B cell (primary cell): ENCODE data around the gene CCDC141. TPM values are rescaled to one million over a fixed set of nuclear protein-coding genes. Genes with fewer than 3 reads are reported as not detected.

Source experiments
- ATAC-seq: fragments of 200-7000 bp; cut with Tn5 transposase; one replicate; pipeline ENCODE4 v1.10.0; 2021; ENCODE audit warnings: low read depth, mild to moderate bottlenecking, moderate number of reproducible peaks, moderate library complexity
- CTCF ChIA-PET: fragments of 350-600 bp; sonication (Branson Sonifier 250); formaldehyde crosslinking; loops from one replicate; lab custom pipeline; 2021; ENCODE audit warnings: antibody characterized with exemption, inconsistent platforms; lab: Charles Lee
- POLR2A ChIA-PET: fragments of 350-600 bp; sonication (Branson Sonifier 250); formaldehyde crosslinking; loops from one replicate; lab custom pipeline; 2021; ENCODE audit warnings: antibody characterized with exemption; lab: Charles Lee
- DNase-seq: peaks from one replicate; pipeline ENCODE4 v3.0.0; 2013
- H2AFZ ChIP-seq: 2 replicates; pipeline ENCODE4 v1.6.1; 2012; ENCODE audit warnings: mild to moderate bottlenecking, low read depth, low read length; ENCODE audit not compliant: insufficient read depth, poor library complexity, severe bottlenecking
- H3K27ac ChIP-seq, 2 donors: 1 replicate in 1 of 2; 2 replicates in 1 of 2; pipeline ENCODE4 v1.5.1; 2012 to 2013; ENCODE audit warnings: low read length in 2 of 2, mild to moderate bottlenecking in 2 of 2, moderate library complexity in 1 of 2
- H3K27me3 ChIP-seq, 4 experiments: fragments of 200-600 bp in 1 of 4; sonication (generic) in 1 of 4; replicated peaks in 1 of 4; 1 replicate in 2 of 4; 2 replicates in 2 of 4; pipeline versions ENCODE4 v1.6.1 to v1.7.0; 2013 to 2016; ENCODE audit warnings: low read length in 3 of 4, mild to moderate bottlenecking in 2 of 4, mixed read lengths in 1 of 4, moderate library complexity in 1 of 4; ENCODE audit not compliant: insufficient read depth in 4 of 4, control insufficient read depth in 3 of 4; ENCODE audit errors: control extremely low read depth in 1 of 4
- H3K36me3 ChIP-seq, 2 experiments: replicated peaks in 1 of 2; 1 replicate in 1 of 2; 2 replicates in 1 of 2; pipeline versions ENCODE4 v1.6.1 to v1.7.1; 2013; ENCODE audit warnings: low read length in 1 of 2; ENCODE audit not compliant: insufficient read depth in 2 of 2, control insufficient read depth in 1 of 2; ENCODE audit errors: control extremely low read depth in 1 of 2, extremely low read depth in 1 of 2
- H3K4me1 ChIP-seq, 2 donors: fragments of 200-600 bp in 1 of 2; sonication (generic) in 1 of 2; 1 replicate in 1 of 2; 2 replicates in 1 of 2; pipeline versions ENCODE4 v1.5.1 to v1.6.1; 2013 to 2017; ENCODE audit warnings: low read length in 2 of 2; ENCODE audit not compliant: control insufficient read depth in 2 of 2, insufficient read depth in 2 of 2
- H3K4me2 ChIP-seq: replicated peaks from 2 replicates; pipeline ENCODE3; 2012; ENCODE audit warnings: mild to moderate bottlenecking, low read depth, low read length; ENCODE audit not compliant: poor library complexity, severe bottlenecking
- H3K4me3 ChIP-seq, 5 experiments: fragments of 200-600 bp in 1 of 5; sonication (generic) in 1 of 5; 1 replicate in 3 of 5; 2 replicates in 2 of 5; pipeline versions ENCODE4 v1.5.1 to v1.7.0; 2011 to 2016; ENCODE audit warnings: low read length in 4 of 5, mild to moderate bottlenecking in 4 of 5, low read depth in 2 of 5, control low read depth in 1 of 5, moderate library complexity in 1 of 5; ENCODE audit not compliant: insufficient read depth in 1 of 5; ENCODE audit errors: control extremely low read depth in 1 of 5, extremely low read depth in 1 of 5
- H3K79me2 ChIP-seq: fragments of 200-600 bp; sonication (generic); one replicate; pipeline ENCODE4 v1.6.0; 2016; ENCODE audit warnings: low read length; ENCODE audit not compliant: control insufficient read depth, insufficient read depth
- H3K9ac ChIP-seq: fragments of 200-600 bp; sonication (generic); 2 replicates; pipeline ENCODE4 v1.6.1; 2017; ENCODE audit warnings: mild to moderate bottlenecking, low read length, moderate library complexity
- H3K9me3 ChIP-seq, 3 donors: one replicate each; pipeline versions ENCODE4 v1.6.1 to v1.7.1; 2013; ENCODE audit warnings: low read length in 2 of 3; ENCODE audit not compliant: control insufficient read depth in 2 of 3, insufficient read depth in 1 of 3; ENCODE audit errors: control extremely low read depth in 1 of 3
- H4K20me1 ChIP-seq: 2 replicates; pipeline ENCODE4 v1.6.0; 2012; ENCODE audit warnings: mild to moderate bottlenecking, low read length; ENCODE audit not compliant: insufficient read depth, control insufficient read depth, poor library complexity, severe bottlenecking
- H3K27ac Mint-ChIP-seq: one replicate; pipeline ENCODE4 v1.8.0; 2021; ENCODE audit warnings: mixed read lengths
- H3K27me3 Mint-ChIP-seq: one replicate; pipeline ENCODE4 v1.8.0; 2021; ENCODE audit warnings: mixed read lengths
- H3K4me1 Mint-ChIP-seq: one replicate; pipeline ENCODE4 v1.8.0; 2021; ENCODE audit warnings: mixed read lengths
- H3K4me3 Mint-ChIP-seq: one replicate; pipeline ENCODE4 v1.8.0; 2021; ENCODE audit warnings: mixed read lengths
- H3K9me3 Mint-ChIP-seq: one replicate; pipeline ENCODE4 v1.8.0; 2022; ENCODE audit warnings: mixed read lengths; ENCODE audit not compliant: insufficient read depth
- CTCF ChIP-seq: fragments of 200-600 bp; IDR thresholded peaks from one replicate; pipeline ENCODE4 v1.8.0; 2022; ENCODE audit warnings: antibody characterized with exemption, mild to moderate bottlenecking
- EZH2 ChIP-seq: IDR thresholded peaks from 2 replicates; pipeline ENCODE4 v1.6.1; 2012; ENCODE audit warnings: borderline replicate concordance, low read depth, mild to moderate bottlenecking, moderate library complexity, low read length; ENCODE audit not compliant: insufficient read depth, poor library complexity, severe bottlenecking
- WGBS: methylation state at CpG from one replicate; pipeline ENCODE4 v1.1.5; 2013; ENCODE audit warnings: missing lambda C conversion rate; ENCODE audit not compliant: insufficient coverage; 5-methylcytosine and 5-hydroxymethylcytosine counted together
- intact Hi-C: fragments of 100-400 bp; cut with micrococcal nuclease; formaldehyde crosslinking; loops from one replicate; pipeline ENCODE4 v1.10.0; 2022
- polyA plus RNA-seq: library from polyadenylated mRNA; depleted of rRNA; stranded (reverse); fragments of >200 nt; gene quantifications from 2 replicates; pipeline ENCODE4 v1.2.3, GENCODE V29; 2012
- total RNA-seq, 2 donors: library from RNA; stranded (reverse); fragments of 120-200 nt in 1 of 2; gene quantifications; 1 replicate in 1 of 2; 2 replicates in 1 of 2; pipeline versions ENCODE4 v1.2.3 to v1.2.4, GENCODE V29; 2013 to 2022

Gene CCDC141
- total and polyA plus RNA-seq, 2 donors (not counting 1 experiment from before 2014, with no cell fraction given) = 2.1 to 47.5 TPM

- ATAC-seq (no peak), DNase-seq (no peak)
- H3K27ac ChIP-seq = no peak overlapping the region
- no peak overlapping the region for H3K4me2 ChIP-seq
- H3K9ac ChIP-seq = no peak overlapping the region
- H3K36me3 ChIP-seq = no peaks in the 10 kb centered on the region
- POLR2A ChIA-PET = no interaction called here
- no peak overlapping the region for H2AFZ ChIP-seq
- H3K27me3 ChIP-seq = no peaks in the 10 kb centered on the region
- no peaks in the 10 kb centered on the region for H3K27me3 Mint-ChIP-seq
- CTCF ChIA-PET = no interaction called here
- H3K4me1 ChIP-seq = no peaks in the 10 kb centered on the region
- no peak overlapping the region for H3K27ac Mint-ChIP-seq
- TF ChIP-seq CTCF (no peak), EZH2 (no peak)
- peaks cover 11% of the 10 kb centered on the region for H3K9me3 Mint-ChIP-seq
- no peaks in the 10 kb centered on the region for H4K20me1 ChIP-seq
- H3K9me3 ChIP-seq = peaks cover 0 to 7% (median 3%) of the 10 kb centered on the region in 3 donors
- 79% methylated on average over 2 of the region's 2 CpGs for WGBS
- no peak overlapping the region for H3K4me3 ChIP-seq
- intact Hi-C loops = no loop called here
- no peak overlapping the region for H3K4me3 Mint-ChIP-seq
- H3K79me2 ChIP-seq = no peaks in the 10 kb centered on the region
- peaks cover 10% of the 10 kb centered on the region for H3K4me1 Mint-ChIP-seq
Observed at GRCh38 chr2:179082697-179083096, 32.8 kb upstream of the CCDC141 start.

- H3K4me1 Mint-ChIP-seq = peaks cover 10% of the 10 kb centered on the region
Observed at GRCh38 chr2:179081954-179082353, 32.0 kb upstream of the CCDC141 start.

More at GRCh38 chr2:179081954-179082353, 32.0 kb upstream of the CCDC141 start:
- Mint-ChIP-seq H3K27me3 (no peaks in the 10 kb centered on the region), H3K9me3 (peaks cover 16% of the 10 kb centered on the region), H3K27ac (no peak overlapping the region), H3K4me3 (no peak overlapping the region)
- TF ChIP-seq CTCF (no peak), EZH2 (no peak)
- Histone ChIP-seq H3K4me3 (no peak overlapping the region), H4K20me1 (no peaks in the 10 kb centered on the region), H3K27me3 (no peaks in the 10 kb centered on the region), H3K36me3 (no peaks in the 10 kb centered on the region), H3K9ac (no peak overlapping the region), H3K79me2 (no peaks in the 10 kb centered on the region), H3K27ac (no peak overlapping the region), H3K4me2 (no peak overlapping the region), H3K4me1 (no peaks in the 10 kb centered on the region), H2AFZ (no peak overlapping the region), H3K9me3 (peaks cover 0 to 7% (median 3%) of the 10 kb centered on the region in 3 donors)
- intact Hi-C loops = no loop called here
- no peak for DNase-seq
- POLR2A ChIA-PET = no interaction called here
- CTCF ChIA-PET = no interaction called here
- ATAC-seq = no peak
